HG03159 (cell line): ENCODE measurements around the gene EVI2B.
"Not testable (repeated sequence)": the region's sequence is repeated elsewhere in the genome, so short reads cannot be mapped to it uniquely, and the experiment has no call there.

ENCODE experiments used
- ATAC-seq: cut with Tn5 transposase; IDR thresholded peaks from one replicate; pipeline ENCODE4 v1.9.1; 2021; ENCODE audit warnings: mild to moderate bottlenecking, moderate library complexity; ENCODE audit not compliant: unreplicated experiment

EVI2B gene

GRCh38 chr17:31313982-31314781 is at the start of gene EVI2B:
Gene EVI2B, minus strand, starts transcription at chr17:31314054. Its CDS starts 8,445 bp downstream, at chr17:31305609.
- no peak for ATAC-seq

- no peak for ATAC-seq
These were observed 44.1 kb upstream of the EVI2B start for GRCh38 chr17:31357839-31358394.

GRCh38 chr17:31357091-31357490 is 43.2 kb upstream of the EVI2B start:
- no peak for ATAC-seq

GRCh38 chr17:31355935-31356334 is 42.1 kb upstream of the EVI2B start:
- ATAC-seq: no peak

GRCh38 chr17:31349454-31349853 is 35.6 kb upstream of the EVI2B start:
- no peak for ATAC-seq

- not testable (repeated sequence) for ATAC-seq
These were observed 31.4 kb upstream of the EVI2B start for GRCh38 chr17:31345191-31345747.

GRCh38 chr17:31339906-31340661 is 26.2 kb upstream of the EVI2B start:
- ATAC-seq: no peak

- ATAC-seq: no peak
These were observed 15.4 kb upstream of the EVI2B start for GRCh38 chr17:31329221-31329620.

- no peak for ATAC-seq
These were observed 14.3 kb upstream of the EVI2B start for GRCh38 chr17:31328160-31328535.

GRCh38 chr17:31327534-31328159 is 13.8 kb upstream of the EVI2B start:
- no peak for ATAC-seq

- no peak for ATAC-seq
These were observed 9.7 kb upstream of the EVI2B start for GRCh38 chr17:31323551-31323950.

GRCh38 chr17:31321966-31322365 is 8.1 kb upstream of the EVI2B start:
- no peak for ATAC-seq

- ATAC-seq: no peak
These were observed 7.6 kb upstream of the EVI2B start, which contains the start of gene EVI2A for GRCh38 chr17:31321481-31321880. Gene EVI2A, minus strand, starts transcription at chr17:31321622. Its CDS starts 2,609 bp downstream, at chr17:31319013.

- no peak for ATAC-seq
These were observed 6.9 kb upstream of the EVI2B start for GRCh38 chr17:31320791-31321190.

- no peak for ATAC-seq
These were observed 6.4 kb upstream of the EVI2B start for GRCh38 chr17:31320241-31320640.

- ATAC-seq: peak; percentile 30
These were observed 5.2 kb upstream of the EVI2B start for GRCh38 chr17:31318851-31319661.

- peak; percentile 41 for ATAC-seq
These were observed 4.5 kb upstream of the EVI2B start for GRCh38 chr17:31318298-31318801.

GRCh38 chr17:31314782-31315100 is 887 bp upstream of the EVI2B start:
- ATAC-seq: no peak

- ATAC-seq: not testable (repeated sequence)
These were observed 1.6 kb downstream of the EVI2B start for GRCh38 chr17:31312223-31312622.

- no peak for ATAC-seq
These were observed 2.3 kb downstream of the EVI2B start for GRCh38 chr17:31311526-31311925.
